ENCODE measurements around the gene ARHGAP10. TPM values are rescaled to one million over a fixed set of nuclear protein-coding genes. Genes with fewer than 3 reads are reported as not detected.

The ARHGAP10 gene
- total RNA-seq = 48.0 TPM

DNA sequence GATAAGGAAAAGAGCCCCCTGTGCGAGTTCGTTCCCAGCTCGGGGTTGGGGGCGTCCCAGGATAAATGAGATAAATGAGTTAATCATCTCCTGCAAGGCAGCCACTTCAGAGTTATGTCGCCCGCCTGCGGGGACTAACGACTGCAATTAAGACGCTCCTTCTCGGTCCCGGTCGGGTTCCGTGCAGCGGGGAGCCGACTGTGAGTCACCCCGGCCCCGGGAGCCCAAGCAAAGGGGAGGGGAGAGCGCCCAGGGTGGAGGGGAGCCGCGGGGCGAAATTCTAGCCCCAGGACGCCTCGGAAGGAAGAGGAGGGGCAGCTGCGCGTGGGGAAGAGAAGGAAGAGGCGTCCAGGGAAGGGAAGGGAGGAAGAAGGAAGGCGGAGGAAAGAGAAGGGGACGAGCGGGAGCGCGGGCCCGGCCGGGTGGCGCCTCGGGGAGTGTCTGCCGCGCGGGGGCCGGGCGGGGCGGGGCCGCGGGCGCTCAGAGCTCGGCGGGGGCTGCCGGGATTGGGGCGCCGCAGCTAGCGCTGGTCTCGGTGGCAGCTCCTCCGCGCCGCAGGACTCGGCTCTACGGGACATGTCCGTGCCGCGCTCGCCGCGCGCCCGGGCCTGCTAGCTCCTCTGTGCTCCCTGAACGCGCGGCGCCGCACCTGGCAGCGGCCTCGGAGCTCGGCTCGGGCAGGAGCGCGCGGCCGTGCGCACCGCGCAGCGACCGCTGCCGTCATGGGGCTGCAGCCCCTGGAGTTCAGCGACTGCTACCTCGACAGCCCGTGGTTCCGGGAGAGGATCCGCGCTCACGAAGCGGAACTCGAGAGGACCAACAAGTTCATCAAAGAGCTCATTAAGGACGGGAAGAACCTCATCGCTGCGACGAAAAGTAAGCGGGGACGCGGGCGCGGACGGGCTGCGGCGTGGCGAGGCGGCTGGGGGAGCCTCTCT is at the start of gene ARHGAP10:
ARHGAP10 (plus strand) TSS at position 509 of the 938 bp plus-strand sequence; CDS start at position 723, 214 bp downstream.
- peak; percentile 67 for DNase-seq

DNA sequence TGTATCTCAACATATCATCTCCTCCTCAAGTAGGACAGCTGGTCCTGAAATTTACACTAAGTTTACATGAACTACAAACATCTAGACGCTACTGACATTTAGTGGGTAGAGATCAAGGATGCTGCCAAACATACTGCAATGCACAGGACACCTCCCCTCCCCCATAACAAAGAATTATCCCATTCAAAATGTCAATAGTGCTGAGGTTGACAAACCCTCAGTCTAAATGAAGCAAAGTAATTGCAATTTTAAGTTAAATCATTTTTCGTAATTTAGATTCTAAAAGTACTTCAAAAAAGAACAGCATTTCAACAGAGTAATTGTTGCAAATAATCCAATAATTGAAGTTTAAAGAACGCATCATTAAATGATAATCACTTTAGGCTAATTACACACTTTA is 49.1 kb upstream of the ARHGAP10 start:
- no peak for DNase-seq

GRCh38 chr4:147683188-147683591 is 48.7 kb upstream of the ARHGAP10 start:
- DNase-seq = peak; percentile 29

DNA sequence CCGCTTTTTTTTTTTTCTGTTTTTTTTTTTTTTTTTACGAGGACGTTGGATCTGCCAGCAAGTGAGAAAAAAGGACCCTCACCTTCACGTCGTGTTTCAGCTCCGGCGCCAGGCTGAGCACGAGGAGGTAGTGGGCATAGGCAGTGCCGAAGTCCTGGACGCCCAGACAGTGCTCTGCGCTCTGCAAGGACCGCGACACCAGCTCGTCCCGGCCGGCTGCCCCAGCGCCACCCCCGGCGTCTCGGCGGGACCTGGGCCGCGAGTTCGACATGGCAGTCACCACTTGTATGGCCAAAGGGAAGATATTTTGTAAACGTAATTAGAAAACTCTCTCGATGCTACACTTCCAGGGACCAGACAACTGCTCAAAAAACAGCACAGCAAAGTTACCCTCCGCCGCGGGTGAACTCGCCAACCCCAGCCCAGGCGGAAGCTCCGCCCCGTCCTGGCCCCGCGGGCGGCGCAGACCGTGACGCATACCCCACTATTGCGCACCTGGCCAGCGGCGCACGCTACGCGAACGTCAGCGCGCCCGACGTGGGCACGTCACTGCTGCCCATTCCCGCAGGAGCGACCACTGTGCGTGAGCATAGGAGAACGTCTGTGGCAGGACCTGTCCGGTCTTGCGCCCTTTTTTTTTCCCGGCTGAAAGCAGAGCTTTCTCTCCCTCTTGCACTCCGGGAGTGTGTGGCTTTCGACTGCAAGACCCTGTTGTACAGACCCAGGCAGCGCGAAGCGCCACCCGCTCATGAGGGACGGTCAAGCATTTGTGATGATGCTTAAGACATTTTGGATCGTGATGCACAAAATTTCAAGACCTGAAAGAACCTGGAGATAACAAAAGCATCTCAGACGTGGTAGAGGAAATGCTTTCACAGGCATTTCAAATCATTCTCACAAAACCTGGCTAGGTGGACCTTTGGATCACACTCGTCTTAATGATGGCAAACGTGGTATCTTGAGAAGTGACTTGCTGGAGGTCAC is 47.9 kb upstream of the ARHGAP10 start, which contains the start of gene PRMT9:
PRMT9 (minus strand) TSS at position 447 of the 984 bp plus-strand sequence; CDS start at position 271, 176 bp downstream.
- peak; percentile 82 for DNase-seq

GRCh38 chr4:147689067-147689466 is 42.8 kb upstream of the ARHGAP10 start:
- DNase-seq = no peak

- no peak for DNase-seq
These were observed 40.1 kb upstream of the ARHGAP10 start for GRCh38 chr4:147691820-147692219.

- no peak for DNase-seq
These were observed 38.7 kb upstream of the ARHGAP10 start for GRCh38 chr4:147693218-147693617.

- DNase-seq = no peak
These were observed 35.0 kb upstream of the ARHGAP10 start for GRCh38 chr4:147696866-147697265.

GRCh38 chr4:147704846-147705245 is 27.0 kb upstream of the ARHGAP10 start:
- DNase-seq = no peak

GRCh38 chr4:147707892-147708672 is 23.8 kb upstream of the ARHGAP10 start:
- peak; percentile 56 for DNase-seq

- DNase-seq = no peak
These were observed 21.9 kb upstream of the ARHGAP10 start for GRCh38 chr4:147709999-147710398.

GRCh38 chr4:147714575-147715401 is 17.1 kb upstream of the ARHGAP10 start:
- DNase-seq = peak; percentile 80

GRCh38 chr4:147717878-147718277 is 14.0 kb upstream of the ARHGAP10 start:
- DNase-seq = no peak

- no peak for DNase-seq
These were observed 8.6 kb upstream of the ARHGAP10 start for GRCh38 chr4:147723326-147723725.

GRCh38 chr4:147724468-147725201 is 7.3 kb upstream of the ARHGAP10 start:
- DNase-seq = no peak

- no peak for DNase-seq
These were observed 6.2 kb upstream of the ARHGAP10 start for GRCh38 chr4:147725673-147726072.

- DNase-seq = no peak
These were observed 4.3 kb upstream of the ARHGAP10 start for GRCh38 chr4:147727476-147728028.

DNA sequence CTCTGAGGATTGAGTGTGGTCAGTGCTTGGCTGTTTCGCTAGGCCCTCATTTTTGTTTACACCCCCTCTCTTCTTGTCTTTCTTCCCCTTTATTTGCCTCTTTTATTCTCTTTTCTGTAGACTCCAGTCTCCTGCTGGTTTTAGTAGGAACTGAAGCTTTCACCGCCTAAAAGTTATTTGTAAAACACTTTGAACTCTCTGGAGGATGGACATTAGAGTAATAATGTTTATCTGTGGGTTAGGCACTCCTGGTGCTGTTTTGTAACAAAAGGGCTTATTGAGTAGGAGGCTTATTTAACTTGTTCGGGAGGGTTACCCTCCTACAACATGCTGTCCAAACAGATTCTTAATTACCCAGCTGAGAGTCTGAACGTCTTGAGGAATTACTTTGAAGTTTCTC is 1.6 kb upstream of the ARHGAP10 start:
- DNase-seq = no peak

DNA sequence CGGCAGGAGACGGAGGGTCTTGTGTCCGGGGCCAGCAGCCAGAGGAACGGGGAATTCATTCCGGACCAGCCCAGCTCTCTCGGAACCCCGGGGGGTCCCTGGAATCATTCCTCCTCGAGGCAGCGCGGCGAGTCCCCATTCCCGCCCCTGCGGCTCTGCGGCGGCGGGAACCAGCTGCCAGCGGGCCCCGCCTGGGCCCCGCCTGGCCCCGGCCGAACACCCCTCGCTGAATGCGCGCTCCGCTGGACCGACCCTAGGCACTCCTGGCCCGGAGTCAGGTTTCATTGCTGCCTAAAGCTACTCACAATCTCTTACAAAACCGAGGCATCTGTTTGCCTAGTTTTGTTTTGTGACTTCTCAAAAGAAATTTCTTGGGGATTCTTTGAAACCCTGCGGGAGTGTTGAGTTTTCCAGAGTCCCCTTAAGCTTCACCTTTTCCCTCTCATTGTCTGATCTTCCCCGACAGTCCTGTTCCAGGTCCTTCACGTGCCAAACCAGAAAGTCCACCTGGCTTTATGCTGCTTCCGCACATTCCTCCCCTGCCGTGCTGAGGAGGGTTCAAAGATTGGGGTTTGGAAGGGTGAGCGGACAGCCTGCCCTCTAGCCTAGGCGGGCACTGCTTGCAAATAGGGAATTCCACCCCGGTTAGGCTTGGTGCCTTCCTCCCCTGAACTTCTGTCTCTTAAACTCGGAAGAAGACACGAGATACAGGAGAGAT is 789 bp downstream of the ARHGAP10 start:
- no peak for DNase-seq
